Measurements from ENCODE around the gene CDH13.

DNA sequence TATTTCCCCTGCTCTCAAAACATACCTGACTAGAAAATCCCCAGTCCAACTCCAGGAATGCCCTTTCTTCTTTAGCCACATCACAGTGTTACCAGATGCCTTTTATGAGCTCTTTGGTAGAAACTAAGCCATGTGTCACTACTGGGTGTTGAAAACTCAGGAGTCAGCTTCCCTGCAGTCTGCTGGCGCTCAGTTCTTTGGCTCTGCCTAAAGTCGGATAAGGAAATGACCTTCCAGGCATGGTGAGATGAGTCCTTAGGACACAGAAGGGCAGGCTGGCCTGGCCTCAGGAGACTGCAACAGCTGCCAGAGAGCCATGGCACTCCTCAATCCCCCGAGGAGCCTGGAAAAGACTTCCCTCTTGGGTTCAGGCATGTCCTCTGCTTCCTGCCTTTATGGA lies 89.1 kb downstream of the CDH13 start:
- TF ChIP-seq, protein P1, sequence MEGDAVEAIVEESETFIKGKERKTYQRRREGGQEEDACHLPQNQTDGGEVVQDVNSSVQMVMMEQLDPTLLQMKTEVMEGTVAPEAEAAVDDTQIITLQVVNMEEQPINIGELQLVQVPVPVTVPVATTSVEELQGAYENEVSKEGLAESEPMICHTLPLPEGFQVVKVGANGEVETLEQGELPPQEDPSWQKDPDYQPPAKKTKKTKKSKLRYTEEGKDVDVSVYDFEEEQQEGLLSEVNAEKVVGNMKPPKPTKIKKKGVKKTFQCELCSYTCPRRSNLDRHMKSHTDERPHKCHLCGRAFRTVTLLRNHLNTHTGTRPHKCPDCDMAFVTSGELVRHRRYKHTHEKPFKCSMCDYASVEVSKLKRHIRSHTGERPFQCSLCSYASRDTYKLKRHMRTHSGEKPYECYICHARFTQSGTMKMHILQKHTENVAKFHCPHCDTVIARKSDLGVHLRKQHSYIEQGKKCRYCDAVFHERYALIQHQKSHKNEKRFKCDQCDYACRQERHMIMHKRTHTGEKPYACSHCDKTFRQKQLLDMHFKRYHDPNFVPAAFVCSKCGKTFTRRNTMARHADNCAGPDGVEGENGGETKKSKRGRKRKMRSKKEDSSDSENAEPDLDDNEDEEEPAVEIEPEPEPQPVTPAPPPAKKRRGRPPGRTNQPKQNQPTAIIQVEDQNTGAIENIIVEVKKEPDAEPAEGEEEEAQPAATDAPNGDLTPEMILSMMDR (conservative IDR thresholded peaks at IDR 0.05; ENCODE audit: low read length): no peak
- no peak for TF ChIP-seq EZH2phosphoT487 (IDR thresholded peaks at IDR 0.05; ENCODE audit: borderline replicate concordance, low read depth, low read length)

All from OCI-LY7 (cell line).